HepG2 (cell line): ENCODE results near the gene TUBB4A. TPM values are rescaled to one million over a fixed set of nuclear protein-coding genes. Genes with fewer than 3 reads are reported as not detected.

Source experiments
- ATAC-seq: fragments of 200-7000 bp; cut with Tn5 transposase; 3 replicates; pipeline ENCODE4 v1.9.1; 2020; ENCODE audit warnings: mild to moderate bottlenecking, moderate library complexity
- BruUV-seq: library from RNA; stranded (reverse); fragments of 400-500 nt; replicated peaks from 2 replicates; lab custom pipeline; 2021; lab: Mats Ljungman, UMichigan
- CTCF ChIA-PET: fragments of 300-600 bp; formaldehyde crosslinking; extraction: SDS; loops from one replicate; lab custom pipeline; 2021; ENCODE audit warnings: low total read pairs, inconsistent platforms, low intra/inter-chr PET ratio; lab: Yijun Ruan, JAX
- POLR2A ChIA-PET: fragments of 350-600 bp; sonication (Branson Sonifier 250); formaldehyde crosslinking; loops from one replicate; lab custom pipeline; 2020; ENCODE audit warnings: antibody characterized with exemption, inconsistent platforms; lab: Yijun Ruan, JAX
- DNase-seq: peaks from one replicate; pipeline ENCODE4 v3.0.0-alpha.2; 2015; ENCODE audit warnings: low spot score
- FAIRE-seq: peaks from 3 replicates; lab custom pipeline; 2011; peaks lifted over from hg19 to GRCh38; lab: Jason Lieb, UNC
- H2AFZ ChIP-seq: one replicate; pipeline ENCODE4 v1.6.1; 2011; ENCODE audit warnings: low read length, inconsistent platforms
- H3K27ac ChIP-seq: fragments of 300-600 bp; 3 replicates; pipeline ENCODE4 v1.8.0; 2011; ENCODE audit warnings: mixed run types, mild to moderate bottlenecking, mixed read lengths, low read length, inconsistent platforms; ENCODE audit not compliant: insufficient read depth; ENCODE audit errors: extremely low read length
- H3K27me3 ChIP-seq, 2 experiments: fragments of 200-600 bp in 1 of 2; 2 replicates in 1 of 2; 3 replicates in 1 of 2; pipeline versions ENCODE4 v1.6.0 to v1.8.0; 2011; ENCODE audit warnings: low read length in 2 of 2, mild to moderate bottlenecking in 2 of 2, moderate library complexity in 2 of 2, inconsistent platforms in 1 of 2; ENCODE audit not compliant: insufficient read depth in 2 of 2, control insufficient read depth in 1 of 2
- H3K36me3 ChIP-seq, 2 experiments: fragments of 200-600 bp in 1 of 2; replicated peaks in 1 of 2; 2 replicates in 1 of 2; 3 replicates in 1 of 2; pipeline versions ENCODE4 v1.5.1 to v1.8.0; 2011; ENCODE audit warnings: low read length in 2 of 2, inconsistent platforms in 1 of 2; ENCODE audit not compliant: insufficient read depth in 2 of 2, control insufficient read depth in 1 of 2
- H3K4me1 ChIP-seq: 2 replicates; pipeline ENCODE4 v1.5.1; 2012; ENCODE audit warnings: low read length, inconsistent platforms; ENCODE audit not compliant: insufficient read depth
- H3K4me2 ChIP-seq: 2 replicates; pipeline ENCODE4 v1.6.0; 2011; ENCODE audit warnings: low read depth, low read length, inconsistent platforms
- H3K4me3 ChIP-seq, 3 experiments: fragments of 200-600 bp in 1 of 3; sonication (generic), shearing (Covaris generic) in 1 of 3; replicated peaks in 1 of 3; 2 replicates each; pipeline ENCODE4 v1.5.1; 2011 to 2016; ENCODE audit warnings: low read length in 3 of 3, inconsistent platforms in 2 of 3, low read depth in 2 of 3, mild to moderate bottlenecking in 2 of 3, control low read depth in 1 of 3, mixed read lengths in 1 of 3; ENCODE audit not compliant: insufficient read depth in 1 of 3
- H3K79me2 ChIP-seq: one replicate; pipeline ENCODE4 v1.6.1; 2011; ENCODE audit warnings: low read length, inconsistent platforms; ENCODE audit not compliant: insufficient read depth
- H3K9ac ChIP-seq: 2 replicates; pipeline ENCODE4 v1.6.0; 2011; ENCODE audit warnings: mild to moderate bottlenecking, low read depth, low read length, inconsistent platforms; ENCODE audit not compliant: insufficient read depth
- H3K9me3 ChIP-seq: 2 replicates; pipeline ENCODE4 v1.5.1; 2012; ENCODE audit warnings: mild to moderate bottlenecking, low read length
- H4K20me1 ChIP-seq: 2 replicates; pipeline ENCODE4 v1.6.0; 2011; ENCODE audit warnings: inconsistent platforms, mild to moderate bottlenecking, low read length, moderate library complexity; ENCODE audit not compliant: insufficient read depth
- AKNA ChIP-seq: sonication (generic); formaldehyde crosslinking; IDR thresholded peaks from 2 replicates; pipeline ENCODE4 v1.4.0; 2020; ENCODE audit warnings: missing genetic modification reagents, borderline replicate concordance
- HNRNPUL1 ChIP-seq: fragments of 200-400 bp; formaldehyde crosslinking; IDR thresholded peaks from 2 replicates; pipeline ENCODE4 v1.6.1; 2017; ENCODE audit warnings: low read depth, mild to moderate bottlenecking, low read length, moderate library complexity
- KLF11 ChIP-seq: IDR thresholded peaks from 2 replicates; pipeline ENCODE4 v1.6.1; 2016; ENCODE audit warnings: missing compliant biosample characterization
- LBX2 ChIP-seq: sonication (generic); formaldehyde crosslinking; IDR thresholded peaks from 2 replicates; pipeline ENCODE4 v1.5.0; 2020; ENCODE audit warnings: missing genetic modification reagents, mild to moderate bottlenecking, borderline replicate concordance
- MTA1 ChIP-seq: sonication (generic); formaldehyde crosslinking; IDR thresholded peaks from 2 replicates; pipeline ENCODE4 v1.4.0; 2020; ENCODE audit warnings: missing genetic modification reagents, mild to moderate bottlenecking, borderline replicate concordance
- MYC ChIP-seq: sonication (generic); formaldehyde crosslinking; IDR thresholded peaks from 2 replicates; pipeline ENCODE4 v1.9.0; 2021; ENCODE audit warnings: missing genetic modification reagents, borderline replicate concordance
- RAD21 ChIP-seq: fragments of 450-650 bp; formaldehyde crosslinking; IDR thresholded peaks from 2 replicates; pipeline ENCODE4 v1.5.0; 2020; ENCODE audit warnings: mild to moderate bottlenecking
- RFXAP ChIP-seq: sonication (generic); formaldehyde crosslinking; IDR thresholded peaks from 2 replicates; pipeline ENCODE4 v1.4.0; 2020; ENCODE audit warnings: missing genetic modification reagents, borderline replicate concordance
- SMARCC2 ChIP-seq: fragments of 450-650 bp; IDR thresholded peaks from 2 replicates; pipeline ENCODE4 v1.6.1; 2017; ENCODE audit warnings: antibody characterized with exemption, mild to moderate bottlenecking
- TAF15 ChIP-seq: fragments of 200-400 bp; formaldehyde crosslinking; IDR thresholded peaks from one replicate; pipeline ENCODE4 v1.6.1; 2018; ENCODE audit warnings: mild to moderate bottlenecking, low read depth, low read length; ENCODE audit not compliant: poor library complexity, severe bottlenecking
- WGBS: methylation state at CpG from one replicate; pipeline ENCODE4 v1.1.6; 2017; ENCODE audit warnings: low lambda C conversion rate; 5-methylcytosine and 5-hydroxymethylcytosine counted together
- in situ Hi-C: cut with HindIII; loops from 2 replicates; pipeline ENCODE4 v1.10.0; 2017; ENCODE audit warnings: low pct_unique_long_range_greater_than_20kb; ENCODE audit not compliant: extremely low pct_ligation_motif_present
- intact Hi-C: fragments of 100-400 bp; cut with micrococcal nuclease; formaldehyde crosslinking; loops from one replicate; pipeline ENCODE4 v1.10.0; 2022; ENCODE audit not compliant: unreplicated experiment
- polyA plus RNA-seq, 8 experiments: library from polyadenylated mRNA; depleted of rRNA in 3 of 8; stranded (reverse) in 7 of 8; unstranded in 1 of 8; fragments of >200 nt; fragmentation: Illumina TruSeq in 4 of 8; extraction: Trizol in 4 of 8; gene quantifications; 2 replicates each; pipeline versions ENCODE4 v1.2.1 to v1.2.3, GENCODE V29; 2011 to 2016; ENCODE audit warnings: low read depth in 4 of 8, missing spikeins in 1 of 8, mixed read lengths in 1 of 8; ENCODE audit not compliant: insufficient read depth in 1 of 8
- total RNA-seq, 5 experiments: library from RNA; depleted of rRNA; stranded (reverse); fragments of >200 nt; fragmentation: Illumina TruSeq; extraction: Trizol; gene quantifications; 2 replicates each; pipeline ENCODE4 v1.2.3, GENCODE V29; 2016; ENCODE audit warnings: low read depth in 1 of 5

The TUBB4A gene
- total and polyA plus RNA-seq, 2 of the 13 experiments (the other 11 are each of a cell fraction or from before 2014, with no cell fraction given), result not detected

- Histone ChIP-seq H3K4me1 (peaks cover 47% of the 10 kb centered on the region), H3K9ac (peak overlapping the region; percentile 74), H3K36me3 (no peaks in the 10 kb centered on the region), H3K9me3 (no peaks in the 10 kb centered on the region), H3K27me3 (peaks cover 0 to 14% of the 10 kb centered on the region in 2 experiments; a peak in 3 of 5 replicates), H2AFZ (peak overlapping the region; percentile 73), H3K27ac (no peak overlapping the region), H4K20me1 (no peaks in the 10 kb centered on the region), H3K4me2 (peak overlapping the region; percentile 99), H3K79me2 (no peaks in the 10 kb centered on the region), H3K4me3 (peak overlapping the region in 2 of 3 experiments; percentile 55 to 78; a peak in 3 of 6 replicates)
- ATAC-seq (no peak), DNase-seq (no peak), FAIRE-seq (no peak)
- intact Hi-C loops, result no loop called here
- BruUV-seq, result no TSS peak
- WGBS, result 26% methylated on average over 2 of the region's 2 CpGs
- POLR2A ChIA-PET, result interaction anchor here (1.0 kb wide), 2 partner anchors 13 to 19 kb away, joined by 5 to 8 read pairs; no protein-coding TSS in a partner anchor
- in situ Hi-C loops, result no loop called here
- CTCF ChIA-PET, result no interaction called here
- TF ChIP-seq MTA1 (CRISPR knock-in tag) (no peak), AKNA (CRISPR knock-in tag) (no peak), KLF11 (CRISPR knock-in tag) (no peak), SMARCC2 (no peak), TAF15 (no peak), RAD21 (CRISPR knock-in tag) (no peak), HNRNPUL1 (no peak), MYC (no peak), RFXAP (CRISPR knock-in tag) (no peak), LBX2 (no peak)
Measured at GRCh38 chr19:6529937-6530385, 27.9 kb upstream of the TUBB4A start.
